Brain microvascular endothelial cell (primary cell): ENCODE measurements around the gene DSC3.

Experiments
- DNase-seq: peaks from one replicate; pipeline ENCODE4 v3.0.0-alpha.2; 2020
- H3K27ac ChIP-seq: fragments of 250-450 bp; sonication (Bioruptor Pico); 2 replicates; pipeline ENCODE4 v1.5.1; 2020; ENCODE audit warnings: mild to moderate bottlenecking, moderate library complexity
- H3K27me3 ChIP-seq: fragments of 250-450 bp; sonication (Bioruptor Pico); replicated peaks from 2 replicates; pipeline ENCODE4 v1.5.1; 2020; ENCODE audit warnings: mild to moderate bottlenecking
- H3K36me3 ChIP-seq: fragments of 250-450 bp; sonication (Bioruptor Pico); replicated peaks from 2 replicates; pipeline ENCODE4 v1.5.1; 2020; ENCODE audit warnings: mild to moderate bottlenecking
- H3K4me3 ChIP-seq: 2 replicates; pipeline ENCODE4 v1.5.1; 2011; ENCODE audit warnings: low read depth, mild to moderate bottlenecking, control low read depth, low read length, moderate library complexity
- CTCF ChIP-seq: IDR thresholded peaks from 2 replicates; pipeline ENCODE4 v1.5.1; 2011; ENCODE audit warnings: low read depth, mild to moderate bottlenecking, moderate library complexity, low read length, control low read depth, inconsistent platforms; ENCODE audit errors: missing control alignments
- in situ Hi-C: cut with HindIII; loops from 2 replicates; pipeline ENCODE4 v1.10.0; 2017; ENCODE audit warnings: low sequenced_read_pairs, low pct_ligation_motif_present

Gene DSC3

GRCh38 chr18:31010601-31011000 is 31.9 kb downstream of the DSC3 start:
- Histone ChIP-seq H3K4me3 (no peak overlapping the region), H3K36me3 (no peaks in the 10 kb centered on the region), H3K27ac (no peak overlapping the region), H3K27me3 (no peaks in the 10 kb centered on the region)
- TF ChIP-seq CTCF: no peak
- DNase-seq: no peak
- in situ Hi-C loops: no loop called here

GRCh38 chr18:30999887-31000628 is 42.5 kb downstream of the DSC3 start:
- no peaks in the 10 kb centered on the region for H3K36me3 ChIP-seq
- no peak overlapping the region for H3K4me3 ChIP-seq
- no peak for DNase-seq
- H3K27me3 ChIP-seq: no peaks in the 10 kb centered on the region
- H3K27ac ChIP-seq: no peak overlapping the region
- in situ Hi-C loops: no loop called here
- no peak for TF ChIP-seq CTCF

GRCh38 chr18:30999186-30999585 is 43.4 kb downstream of the DSC3 start:
- DNase-seq: no peak
- H3K27me3 ChIP-seq: no peaks in the 10 kb centered on the region
- no peak for TF ChIP-seq CTCF
- H3K27ac ChIP-seq: no peak overlapping the region
- in situ Hi-C loops: no loop called here
- no peaks in the 10 kb centered on the region for H3K36me3 ChIP-seq
- H3K4me3 ChIP-seq: no peak overlapping the region

- in situ Hi-C loops: no loop called here
- no peak for TF ChIP-seq CTCF
- H3K27me3 ChIP-seq: no peaks in the 10 kb centered on the region
- H3K36me3 ChIP-seq: no peaks in the 10 kb centered on the region
- no peak overlapping the region for H3K27ac ChIP-seq
- no peak overlapping the region for H3K4me3 ChIP-seq
- DNase-seq: no peak
Measured at GRCh38 chr18:30997223-30997622, 45.3 kb downstream of the DSC3 start.

GRCh38 chr18:30992231-30992630 is 50.3 kb downstream of the DSC3 start:
- in situ Hi-C loops: no loop called here
- Histone ChIP-seq H3K27ac (no peak overlapping the region), H3K27me3 (no peaks in the 10 kb centered on the region), H3K36me3 (no peaks in the 10 kb centered on the region), H3K4me3 (no peak overlapping the region)
- DNase-seq: no peak
- no peak for TF ChIP-seq CTCF

GRCh38 chr18:30991397-30991796 is 51.1 kb downstream of the DSC3 start:
- Histone ChIP-seq H3K36me3 (no peaks in the 10 kb centered on the region), H3K4me3 (no peak overlapping the region), H3K27me3 (no peaks in the 10 kb centered on the region), H3K27ac (no peak overlapping the region)
- in situ Hi-C loops: no loop called here
- TF ChIP-seq CTCF: no peak
- DNase-seq: no peak
